ENCODE data around the gene AQP2. TPM values are rescaled to one million over a fixed set of nuclear protein-coding genes. Genes with fewer than 3 reads are reported as not detected.

AQP2 gene
- total and polyA plus RNA-seq, 2 of the 4 experiments (the other 2 are of a cell fraction) = not detected

GRCh38 chr12:49916129-49916919 lies 34.2 kb upstream of the AQP2 start:
- ATAC-seq (ENCODE audit: low read depth) = no peak
- in situ Hi-C loops (cut with MboI; ENCODE audit: low sequenced_read_pairs) (no loop called here), intact Hi-C loops (cut with micrococcal nuclease) (no loop called here), dilution Hi-C loops (cut with HindIII; ENCODE audit: low sequenced_read_pairs, unreplicated experiment) (no loop called here)
- H3K4ac ChIP-seq (ENCODE audit: low read depth, low read length) = no peak overlapping the region
- H3K4me1 ChIP-seq (ENCODE audit: control insufficient read depth, insufficient read depth, low read length) = no peaks in the 10 kb centered on the region
- 0 out of 2 replicates have a peak, but pooled peaks cover 2% of the 10 kb centered on the region for H3K9me1 ChIP-seq (ENCODE audit: insufficient read depth, low read length)
- H2AFZ ChIP-seq (replicated peaks; ENCODE audit: low read length, poor library complexity) = no peak overlapping the region
- H4K91ac ChIP-seq (ENCODE audit: insufficient read depth, low read depth, low read length) = no peak overlapping the region
- no peak overlapping the region for H2BK120ac ChIP-seq (ENCODE audit: low read depth, low read length)
- CTCF ChIA-PET = no interaction called here
- H4K20me1 ChIP-seq (ENCODE audit: insufficient read depth, low read length) = no peaks in the 10 kb centered on the region
- H2BK20ac ChIP-seq (ENCODE audit: low read depth, low read length) = no peak overlapping the region
- no peak overlapping the region for H3K9ac ChIP-seq (ENCODE audit: low read depth, low read length)
- H3K4me2 ChIP-seq (ENCODE audit: low read depth, low read length) = no peak overlapping the region
- no peak overlapping the region for H4K8ac ChIP-seq (ENCODE audit: low read depth in 2 of 2, low read length in 2 of 2)
- H2AK9ac ChIP-seq (replicated peaks; ENCODE audit: low read depth, low read length, poor library complexity) = no peak overlapping the region
- WGBS, 2 experiments (ENCODE audit: extremely low coverage in 2 of 2, insufficient read length in 1 of 2) = no CpG with 5 or more reads among the region's 8 CpGs
- no peak overlapping the region for H3K27ac ChIP-seq (ENCODE audit: insufficient read depth, low read length)
- no peaks in the 10 kb centered on the region for H3K9me3 ChIP-seq (ENCODE audit: control insufficient read depth, insufficient read depth, low read length)
- no peak overlapping the region for H3K23ac ChIP-seq (ENCODE audit: low read depth, low read length)
- H3K4me3 ChIP-seq (ENCODE audit: insufficient read depth, low read depth, low read length) = no peak overlapping the region
- no peak overlapping the region for H2BK15ac ChIP-seq (ENCODE audit: low read depth, low read length)
- BruUV-seq (replicated peaks) = no TSS peak
- DNase-seq = no peak
- H3K18ac ChIP-seq (ENCODE audit: low read depth, low read length) = no peak overlapping the region
- TF ChIP-seq MAZ (IDR thresholded peaks at IDR 0.05; ENCODE audit: borderline replicate concordance, low read depth, low read length) = no peak
- no peak for TF ChIP-seq MAFK (IDR thresholded peaks at IDR 0.05; ENCODE audit: low read depth, low read length)
- TF ChIP-seq MXI1 (IDR thresholded peaks at IDR 0.05; ENCODE audit: borderline replicate concordance, low read depth, low read length) = no peak
- TF ChIP-seq POLR2A (IDR thresholded peaks at IDR 0.05; ENCODE audit: low read depth, low read length) = no peak
- no peak for TF ChIP-seq RAD21 (IDR thresholded peaks at IDR 0.05; ENCODE audit: low read length)
- TF ChIP-seq RFX5 (IDR thresholded peaks at IDR 0.05; ENCODE audit: low read depth, low read length) = no peak
- TF ChIP-seq CEBPB (IDR thresholded peaks at IDR 0.05; ENCODE audit: low read depth, low read length) = no peak
- TF ChIP-seq BHLHE40 (IDR thresholded peaks at IDR 0.05; ENCODE audit: low read depth, low read length) = no peak
- no peak for TF ChIP-seq RCOR1 (IDR thresholded peaks at IDR 0.05; ENCODE audit: insufficient replicate concordance, low read length)
- TF ChIP-seq USF2 (IDR thresholded peaks at IDR 0.05; ENCODE audit: low read depth, low read length) = no peak
- TF ChIP-seq CHD1 (IDR thresholded peaks at IDR 0.05; ENCODE audit: low read depth, low read length) = no peak
- no peak for TF ChIP-seq FOS (IDR thresholded peaks at IDR 0.05; ENCODE audit: low read depth, low read length)
- TF ChIP-seq ELK1 (IDR thresholded peaks at IDR 0.05; ENCODE audit: borderline replicate concordance, low read depth, low read length) = no peak
- TF ChIP-seq NFE2L2 (IDR thresholded peaks at IDR 0.05; ENCODE audit: low read depth, low read length) = no peak
- H3K14ac ChIP-seq (replicated peaks; ENCODE audit: low read depth, low read length) = no peak overlapping the region
- no peak overlapping the region for H2AK5ac ChIP-seq (ENCODE audit: low read depth, low read length)
- no peak overlapping the region for H4K5ac ChIP-seq (ENCODE audit: low read depth, low read length)
- H3K56ac ChIP-seq (ENCODE audit: extremely low read depth, insufficient read depth, low read length) = no peak overlapping the region
- peaks cover 17% of the 10 kb centered on the region for H3K27me3 ChIP-seq (ENCODE audit: control insufficient read depth, insufficient read depth, low read length)
- H2BK5ac ChIP-seq (ENCODE audit: low read depth, low read length, poor library complexity, severe bottlenecking) = no peak overlapping the region
- H3K36me3 ChIP-seq (ENCODE audit: control insufficient read depth, insufficient read depth, low read length) = no peaks in the 10 kb centered on the region
- POLR2A ChIA-PET (ENCODE audit: unreplicated experiment) = no interaction called here
- no peaks in the 10 kb centered on the region for H3K79me1 ChIP-seq (ENCODE audit: low read depth in 1 of 2, low read length in 2 of 2)

All from IMR-90 (cell line).